Endothelial cell of umbilical vein (primary cell): ENCODE results near the gene IL3. TPM values are rescaled to one million over a fixed set of nuclear protein-coding genes. Genes with fewer than 3 reads are reported as not detected.

Source experiments
- BruUV-seq: library from RNA; stranded (reverse); fragments of 400-500 nt; replicated peaks from 2 replicates; lab custom pipeline; 2021; lab: Mats Ljungman, UMichigan
- CTCF ChIA-PET: fragments of 300-600, 350-600 bp; sonication (Branson Sonifier 250); formaldehyde crosslinking; loops from one replicate; lab custom pipeline; 2021; ENCODE audit warnings: antibody characterized with exemption, inconsistent platforms; lab: Charles Lee
- POLR2A ChIA-PET: fragments of 300-600, 350-600 bp; sonication (Branson Sonifier 250); formaldehyde crosslinking; loops from one replicate; lab custom pipeline; 2021; ENCODE audit warnings: antibody characterized with exemption, inconsistent platforms; lab: Charles Lee
- DNase-seq: peaks from one replicate; pipeline ENCODE4 v3.0.0-alpha.2; 2011; ENCODE audit warnings: low read depth, low spot score
- FAIRE-seq: peaks from 2 replicates; lab custom pipeline; 2011; peaks lifted over from hg19 to GRCh38; lab: Jason Lieb, UNC
- H2AFZ ChIP-seq: 2 replicates; pipeline ENCODE4 v1.6.0; 2012; ENCODE audit warnings: low read depth, low read length, control low read depth, inconsistent platforms
- H3K27ac ChIP-seq: 2 replicates; pipeline ENCODE4 v1.5.1; 2011; ENCODE audit warnings: low read depth, mild to moderate bottlenecking, control low read depth, low read length, moderate library complexity; ENCODE audit not compliant: insufficient read depth
- H3K27me3 ChIP-seq, 2 experiments: 2 replicates each; pipeline versions ENCODE4 v1.6.0 to v1.6.1; 2011; ENCODE audit warnings: low read length in 2 of 2, mixed read lengths in 1 of 2; ENCODE audit not compliant: control insufficient read depth in 2 of 2, insufficient read depth in 2 of 2
- H3K36me3 ChIP-seq, 2 experiments: 2 replicates in 1 of 2; 3 replicates in 1 of 2; pipeline ENCODE4 v1.5.1; 2011; ENCODE audit warnings: low read length in 2 of 2, mild to moderate bottlenecking in 1 of 2, moderate library complexity in 1 of 2; ENCODE audit not compliant: control insufficient read depth in 2 of 2, insufficient read depth in 2 of 2; ENCODE audit errors: extremely low read depth in 1 of 2
- H3K4me1 ChIP-seq: 3 replicates; pipeline ENCODE4 v1.5.1; 2011; ENCODE audit warnings: mild to moderate bottlenecking, low read length; ENCODE audit not compliant: control insufficient read depth, insufficient read depth; ENCODE audit errors: extremely low read depth
- H3K4me2 ChIP-seq: 2 replicates; pipeline ENCODE4 v1.6.1; 2011; ENCODE audit warnings: low read length, control low read depth, mixed read lengths; ENCODE audit not compliant: insufficient read depth
- H3K4me3 ChIP-seq, 3 experiments: fragments of 200-600 bp in 1 of 3; sonication (generic), shearing (Covaris generic) in 1 of 3; replicated peaks in 1 of 3; 2 replicates each; pipeline ENCODE4 v1.5.1; 2011 to 2016; ENCODE audit warnings: control low read depth in 3 of 3, low read length in 3 of 3, mild to moderate bottlenecking in 2 of 3, inconsistent platforms in 1 of 3, low read depth in 1 of 3, moderate library complexity in 1 of 3; ENCODE audit not compliant: insufficient read depth in 1 of 3
- H3K79me2 ChIP-seq: 2 replicates; pipeline ENCODE4 v1.6.0; 2012; ENCODE audit warnings: low read length, inconsistent platforms; ENCODE audit not compliant: control insufficient read depth, insufficient read depth
- H3K9ac ChIP-seq: replicated peaks from 2 replicates; pipeline ENCODE3; 2011; ENCODE audit warnings: low read length, control low read depth; ENCODE audit not compliant: insufficient read depth; ENCODE audit errors: extremely low read depth
- H3K9me1 ChIP-seq: replicated peaks from 3 replicates; pipeline ENCODE4 v1.6.0; 2011; ENCODE audit warnings: mild to moderate bottlenecking, low read length; ENCODE audit not compliant: control insufficient read depth, insufficient read depth; ENCODE audit errors: extremely low read depth
- H3K9me3 ChIP-seq: replicated peaks from 2 replicates; pipeline ENCODE4 v1.5.1; 2012; ENCODE audit warnings: low read length, inconsistent platforms; ENCODE audit not compliant: control insufficient read depth, insufficient read depth
- H4K20me1 ChIP-seq: replicated peaks from 2 replicates; pipeline ENCODE3; 2011; ENCODE audit warnings: mild to moderate bottlenecking, low read length; ENCODE audit not compliant: control insufficient read depth, insufficient read depth; ENCODE audit errors: extremely low read depth
- EZH2 ChIP-seq: IDR thresholded peaks from 2 replicates; pipeline ENCODE4 v1.6.1; 2012; ENCODE audit warnings: borderline replicate concordance, low read depth, mild to moderate bottlenecking, moderate library complexity, low read length, inconsistent platforms; ENCODE audit not compliant: severe bottlenecking
- FOS ChIP-seq: IDR thresholded peaks from 2 replicates; pipeline ENCODE4 v1.6.1; 2011; ENCODE audit warnings: mild to moderate bottlenecking, low read length, moderate library complexity, borderline replicate concordance; ENCODE audit not compliant: insufficient read depth
- GATA2 ChIP-seq: IDR thresholded peaks from 2 replicates; pipeline ENCODE4 v1.7.0; 2011; ENCODE audit warnings: low read depth, mild to moderate bottlenecking, moderate library complexity, mixed read lengths, low read length; ENCODE audit not compliant: insufficient read length, insufficient read depth
- JUN ChIP-seq: IDR thresholded peaks from 2 replicates; pipeline ENCODE4 v1.6.1; 2011; ENCODE audit warnings: borderline replicate concordance, low read depth; ENCODE audit not compliant: insufficient read length, insufficient read depth
- MYC ChIP-seq: IDR thresholded peaks from one replicate; pipeline ENCODE4 v1.6.1; 2011; ENCODE audit warnings: mild to moderate bottlenecking, low read depth, low read length
- POLR2A ChIP-seq: IDR thresholded peaks from 2 replicates; pipeline ENCODE4 v1.6.1; 2012; ENCODE audit warnings: low read depth, mild to moderate bottlenecking, control low read depth, low read length
- POLR2AphosphoS5 ChIP-seq: IDR thresholded peaks from 2 replicates; pipeline ENCODE4 v1.6.1; 2012; ENCODE audit warnings: low read depth, mild to moderate bottlenecking, control low read depth, low read length, moderate library complexity; ENCODE audit not compliant: insufficient read depth
- dilution Hi-C: fragments of 300-500 bp; cut with MboI; formaldehyde crosslinking; loops from one replicate; pipeline ENCODE4 v1.15.0; 2019; ENCODE audit warnings: low sequenced_read_pairs; ENCODE audit not compliant: extremely low pct_ligation_motif_present
- intact Hi-C: fragments of 100-400 bp; cut with micrococcal nuclease; formaldehyde crosslinking; loops from one replicate; pipeline ENCODE4 v1.10.0; 2022
- polyA plus RNA-seq, 4 experiments: library from polyadenylated mRNA; depleted of rRNA in 3 of 4; stranded (reverse) in 3 of 4; unstranded in 1 of 4; fragments of >200 nt; gene quantifications; 2 replicates each; pipeline versions ENCODE4 v1.2.1 to v1.2.3, GENCODE V29; 2011 to 2012; ENCODE audit warnings: missing spikeins in 1 of 4
- total RNA-seq: library from RNA; stranded (reverse); gene quantifications from 2 replicates; pipeline ENCODE4 v1.2.3, GENCODE V29; 2021
- TF ChIP-seq, protein P1 (sequence below), 2 donors: IDR thresholded peaks; 1 replicate in 1 of 2; 2 replicates in 1 of 2; pipeline ENCODE4 v1.5.1; 2011; ENCODE audit warnings: low read length in 2 of 2, mild to moderate bottlenecking in 2 of 2, moderate library complexity in 2 of 2, control low read depth in 1 of 2, inconsistent platforms in 1 of 2, low read depth in 1 of 2; ENCODE audit not compliant: insufficient read depth in 1 of 2; ENCODE audit errors: extremely low read depth in 1 of 2
- TF ChIP-seq, protein P2 (sequence below): IDR thresholded peaks from 2 replicates; pipeline ENCODE4 v1.6.1; 2011; ENCODE audit not compliant: insufficient read depth, insufficient read length

Gene IL3
- total and polyA plus RNA-seq, 2 donors (not counting 3 experiments of a cell fraction or from before 2014, with no cell fraction given): not detected

DNA sequence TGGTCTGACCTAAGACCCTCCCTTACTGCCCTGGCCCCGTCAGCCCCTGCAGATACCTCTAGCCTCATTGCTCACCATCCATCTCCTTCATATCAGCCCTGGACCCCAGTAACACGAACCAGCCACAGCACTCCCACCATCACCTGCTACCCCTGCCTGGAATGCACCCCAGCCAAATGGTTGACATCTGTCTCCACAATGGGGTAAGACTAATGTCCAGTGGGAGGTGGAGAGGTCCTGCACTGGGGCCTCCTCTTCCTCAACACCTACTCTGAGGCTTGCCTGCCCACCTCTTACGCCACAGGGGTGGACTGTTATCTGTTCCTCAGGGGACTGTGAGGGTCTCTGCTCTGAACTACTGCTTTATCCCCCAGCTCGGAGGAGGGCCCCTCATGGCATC lies 25.2 kb downstream of the IL3 start:
- H3K79me2 ChIP-seq: no peaks in the 10 kb centered on the region
- TF ChIP-seq, protein P1, sequence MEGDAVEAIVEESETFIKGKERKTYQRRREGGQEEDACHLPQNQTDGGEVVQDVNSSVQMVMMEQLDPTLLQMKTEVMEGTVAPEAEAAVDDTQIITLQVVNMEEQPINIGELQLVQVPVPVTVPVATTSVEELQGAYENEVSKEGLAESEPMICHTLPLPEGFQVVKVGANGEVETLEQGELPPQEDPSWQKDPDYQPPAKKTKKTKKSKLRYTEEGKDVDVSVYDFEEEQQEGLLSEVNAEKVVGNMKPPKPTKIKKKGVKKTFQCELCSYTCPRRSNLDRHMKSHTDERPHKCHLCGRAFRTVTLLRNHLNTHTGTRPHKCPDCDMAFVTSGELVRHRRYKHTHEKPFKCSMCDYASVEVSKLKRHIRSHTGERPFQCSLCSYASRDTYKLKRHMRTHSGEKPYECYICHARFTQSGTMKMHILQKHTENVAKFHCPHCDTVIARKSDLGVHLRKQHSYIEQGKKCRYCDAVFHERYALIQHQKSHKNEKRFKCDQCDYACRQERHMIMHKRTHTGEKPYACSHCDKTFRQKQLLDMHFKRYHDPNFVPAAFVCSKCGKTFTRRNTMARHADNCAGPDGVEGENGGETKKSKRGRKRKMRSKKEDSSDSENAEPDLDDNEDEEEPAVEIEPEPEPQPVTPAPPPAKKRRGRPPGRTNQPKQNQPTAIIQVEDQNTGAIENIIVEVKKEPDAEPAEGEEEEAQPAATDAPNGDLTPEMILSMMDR (IDR thresholded peaks at IDR 0.05; ENCODE audit: extremely low read depth in 1 of 2, insufficient read depth in 1 of 2, low read depth in 1 of 2, low read length in 2 of 2): no peak
- TF ChIP-seq MYC: no peak
- TF ChIP-seq JUN: no peak
- TF ChIP-seq FOS: no peak
- no peak for TF ChIP-seq EZH2
- no peak for TF ChIP-seq POLR2AphosphoS5
- no peak for TF ChIP-seq GATA2
- TF ChIP-seq POLR2A: no peak
- TF ChIP-seq, protein P2, sequence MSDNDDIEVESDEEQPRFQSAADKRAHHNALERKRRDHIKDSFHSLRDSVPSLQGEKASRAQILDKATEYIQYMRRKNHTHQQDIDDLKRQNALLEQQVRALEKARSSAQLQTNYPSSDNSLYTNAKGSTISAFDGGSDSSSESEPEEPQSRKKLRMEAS: no peak
- intact Hi-C loops: loop anchor here (1.0 to 5.0 kb wide), 8 partner anchors 12 to 450 kb away; partner anchors contain the start of genes CSF2, RAPGEF6 and SLC22A4
- no peaks in the 10 kb centered on the region for H3K9me1 ChIP-seq
- H2AFZ ChIP-seq: no peak overlapping the region
- CTCF ChIA-PET: interaction anchor here (0.9 to 2.3 kb wide), 12 partner anchors 8 to 302 kb away, joined by 3 to 12 read pairs (median 4); partner anchors contain the start of gene CSF2
- no peak overlapping the region for H3K9ac ChIP-seq
- H3K4me2 ChIP-seq: no peak overlapping the region
- H3K9me3 ChIP-seq: no peaks in the 10 kb centered on the region
- DNase-seq (no peak), FAIRE-seq (no peak)
- POLR2A ChIA-PET: interaction anchor here (0.8 to 1.1 kb wide), 3 partner anchors 9 to 19 kb away, joined by 3 to 5 read pairs (median 3); no protein-coding TSS in a partner anchor
- H3K4me3 ChIP-seq: no peak overlapping the region
- H3K27ac ChIP-seq: peak overlapping the region; percentile 91
- no TSS peak for BruUV-seq
- peaks cover 26% of the 10 kb centered on the region for H3K4me1 ChIP-seq
- H3K27me3 ChIP-seq: no peaks in the 10 kb centered on the region
- no peaks in the 10 kb centered on the region for H4K20me1 ChIP-seq
- H3K36me3 ChIP-seq: no peaks in the 10 kb centered on the region
- dilution Hi-C loops: no loop called here
